Activated CD8-positive, alpha-beta T cell treated with anti-CD3 and anti-CD28 coated beads, Interleukin-2, amount 10 ng/mL, durations not matched to agents 7 days and 5 days (primary cell): ENCODE data around the gene RAB3IP. TPM values are rescaled to one million over a fixed set of nuclear protein-coding genes. Genes with fewer than 3 reads are reported as not detected.
A peak's percentile ranks its signal among the peaks of the same experiment; 100 is the strongest.

Experiments
- ATAC-seq: fragments of 150-1000 bp; cut with Tn5 transposase; one replicate; pipeline ENCODE4 v1.10.0; 2021; ENCODE audit warnings: moderate library complexity
- CTCF ChIA-PET: fragments of 350-600 bp; sonication (Branson Sonifier 250); formaldehyde crosslinking; loops from one replicate; lab custom pipeline; 2021; ENCODE audit warnings: antibody characterized with exemption; lab: Charles Lee
- POLR2A ChIA-PET: fragments of 350-600 bp; sonication (Branson Sonifier 250); formaldehyde crosslinking; loops from one replicate; lab custom pipeline; 2021; ENCODE audit warnings: antibody characterized with exemption; lab: Charles Lee
- DNase-seq: peaks from one replicate; pipeline ENCODE4 v3.0.0-alpha.2; 2020
- H3K27ac Mint-ChIP-seq: one replicate; pipeline ENCODE4 v1.8.0; 2021; ENCODE audit warnings: mild to moderate bottlenecking, mixed read lengths
- H3K27me3 Mint-ChIP-seq: one replicate; pipeline ENCODE4 v1.8.0; 2021; ENCODE audit warnings: low read depth, mixed read lengths
- H3K36me3 Mint-ChIP-seq: one replicate; pipeline ENCODE4 v1.8.0; 2021; ENCODE audit warnings: low read depth, mixed read lengths
- H3K4me1 Mint-ChIP-seq: one replicate; pipeline ENCODE4 v1.8.0; 2021; ENCODE audit warnings: low read depth, mixed read lengths
- H3K4me3 Mint-ChIP-seq: one replicate; pipeline ENCODE4 v1.8.0; 2021; ENCODE audit warnings: mild to moderate bottlenecking, mixed read lengths
- H3K9me3 Mint-ChIP-seq: one replicate; pipeline ENCODE4 v1.8.0; 2022; ENCODE audit warnings: mixed read lengths; ENCODE audit not compliant: insufficient read depth
- total RNA-seq, 2 experiments: library from RNA; stranded (reverse); gene quantifications; one replicate each; pipeline ENCODE4 v1.2.3, GENCODE V29; 2021

RAB3IP gene, protein sequence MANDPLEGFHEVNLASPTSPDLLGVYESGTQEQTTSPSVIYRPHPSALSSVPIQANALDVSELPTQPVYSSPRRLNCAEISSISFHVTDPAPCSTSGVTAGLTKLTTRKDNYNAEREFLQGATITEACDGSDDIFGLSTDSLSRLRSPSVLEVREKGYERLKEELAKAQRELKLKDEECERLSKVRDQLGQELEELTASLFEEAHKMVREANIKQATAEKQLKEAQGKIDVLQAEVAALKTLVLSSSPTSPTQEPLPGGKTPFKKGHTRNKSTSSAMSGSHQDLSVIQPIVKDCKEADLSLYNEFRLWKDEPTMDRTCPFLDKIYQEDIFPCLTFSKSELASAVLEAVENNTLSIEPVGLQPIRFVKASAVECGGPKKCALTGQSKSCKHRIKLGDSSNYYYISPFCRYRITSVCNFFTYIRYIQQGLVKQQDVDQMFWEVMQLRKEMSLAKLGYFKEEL
- total RNA-seq: 10 to 100 TPM; 26.2 to 27.7 TPM

DNA sequence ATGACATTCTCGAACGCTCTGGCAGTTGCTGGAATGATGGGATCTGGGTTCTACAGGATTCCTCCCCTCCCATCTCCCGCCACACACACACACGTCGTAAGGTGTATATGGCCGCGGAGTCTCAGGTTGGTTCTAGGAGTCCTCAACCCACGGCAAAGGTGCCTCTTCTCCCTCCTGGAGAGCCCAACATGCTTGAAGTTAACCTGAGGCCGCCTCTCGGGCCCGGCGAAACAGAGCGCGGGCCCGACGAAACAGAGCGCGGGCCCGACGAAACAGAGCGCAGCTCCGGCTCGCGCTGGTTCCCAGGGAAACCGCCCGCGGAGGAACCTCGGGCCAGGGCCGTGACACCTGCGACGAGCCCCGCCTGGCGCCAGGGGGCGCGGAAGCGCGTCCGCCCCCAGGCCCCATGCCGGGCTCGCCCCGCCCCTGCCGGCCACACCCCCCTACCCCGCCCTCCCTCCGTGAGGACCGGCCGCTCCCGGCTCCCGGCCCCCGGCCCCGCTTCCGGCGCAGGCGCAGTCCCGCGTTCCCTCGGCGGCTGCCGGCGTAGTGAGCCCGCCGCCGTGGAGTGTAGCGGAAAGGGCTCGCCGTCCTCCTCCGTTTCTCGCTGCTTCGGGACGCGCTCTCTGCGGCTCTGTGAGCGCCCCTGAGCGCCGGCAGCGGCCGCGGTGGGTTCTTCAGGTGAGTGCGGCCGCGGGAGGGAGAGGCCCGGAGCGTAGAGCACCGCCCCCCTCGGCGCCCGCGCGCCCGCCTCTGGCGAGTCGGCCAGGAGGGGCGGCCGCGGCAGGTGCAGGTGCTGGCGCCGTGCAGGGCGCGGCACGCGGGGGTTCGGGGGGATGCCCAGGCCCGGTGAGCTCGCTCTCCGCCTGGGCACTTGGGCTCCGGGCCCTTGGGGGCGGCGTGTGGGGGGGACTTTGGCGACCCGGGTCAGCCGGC lies at the start of gene RAB3IP:
Gene RAB3IP, plus strand, starts transcription at position 510 of the 936 bp plus-strand sequence. CDS start 16,549 bp downstream, outside the sequence.
- peak within 1 kb of the TSS; percentile 75 for H3K27ac Mint-ChIP-seq
- POLR2A ChIA-PET: interaction anchor here (0.7 to 1.1 kb wide), 2 partner anchors 46 to 505 kb away, joined by 3 read pairs; no protein-coding TSS in a partner anchor
- CTCF ChIA-PET: interaction anchor here (0.9 to 1.8 kb wide), 5 partner anchors 14 to 81 kb away, joined by 3 to 4 read pairs (median 3); no protein-coding TSS in a partner anchor

DNA sequence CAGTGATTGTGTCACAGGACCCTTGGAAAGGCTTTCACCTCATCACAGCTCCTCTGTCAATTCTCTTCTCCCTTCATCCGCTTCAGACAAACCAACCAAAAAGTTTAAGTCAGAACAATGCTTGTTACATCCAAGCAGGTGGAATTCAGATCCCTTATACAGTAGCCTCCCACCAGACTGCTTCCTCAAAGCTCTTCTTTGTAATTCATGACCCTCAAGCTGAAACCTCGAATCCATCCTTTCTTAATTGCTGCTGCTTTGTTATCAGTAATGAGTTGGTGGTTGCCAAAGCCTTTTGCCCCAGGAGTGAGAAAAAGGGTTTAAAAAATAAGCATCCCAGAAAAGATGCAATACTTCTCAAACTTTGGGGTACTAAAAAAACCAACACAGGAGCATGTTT lies 49.0 kb upstream of the RAB3IP start:
- peaks cover 12% of the 10 kb centered on the region for H3K27me3 Mint-ChIP-seq
- no peak overlapping the region for H3K4me3 Mint-ChIP-seq
- no peak overlapping the region for H3K27ac Mint-ChIP-seq
- H3K9me3 Mint-ChIP-seq: no peaks in the 10 kb centered on the region
- peaks cover 5% of the 10 kb centered on the region for H3K4me1 Mint-ChIP-seq
- ChIA-PET POLR2A (no interaction called here), CTCF (no interaction called here)
- ATAC-seq (no peak), DNase-seq (no peak)
- no peaks in the 10 kb centered on the region for H3K36me3 Mint-ChIP-seq

More for the DNA sequence above, at the start of gene RAB3IP:
- peaks cover 26% of the 10 kb centered on the region for H3K27me3 Mint-ChIP-seq
- ATAC-seq (peak; percentile 85), DNase-seq (peak; percentile 93)
- no peaks in the 10 kb centered on the region for H3K36me3 Mint-ChIP-seq
- peaks cover 17% of the 10 kb centered on the region for H3K4me1 Mint-ChIP-seq
- H3K4me3 Mint-ChIP-seq: peak within 1 kb of the TSS; percentile 83
- no peaks in the 10 kb centered on the region for H3K9me3 Mint-ChIP-seq

DNA sequence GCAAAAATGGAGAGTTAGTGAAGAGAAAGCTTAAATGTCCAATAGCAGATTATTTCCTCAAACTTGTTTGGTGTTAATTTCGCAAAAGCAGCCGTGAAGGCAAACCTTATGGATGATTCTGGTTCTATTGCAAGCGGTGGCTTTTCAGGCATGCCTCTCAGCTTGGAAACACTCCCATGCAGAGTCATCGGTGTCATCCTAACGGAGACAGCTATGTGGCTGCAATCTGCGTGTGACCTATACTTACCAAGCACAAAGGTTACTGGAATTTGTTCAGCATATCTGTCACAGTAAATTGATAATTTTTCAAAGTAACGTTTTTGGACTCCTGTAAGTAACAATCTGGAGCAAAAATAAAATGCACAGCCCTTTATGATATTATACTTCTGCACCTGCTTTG lies 44.5 kb upstream of the RAB3IP start:
- ChIA-PET POLR2A (no interaction called here), CTCF (no interaction called here)

DNA sequence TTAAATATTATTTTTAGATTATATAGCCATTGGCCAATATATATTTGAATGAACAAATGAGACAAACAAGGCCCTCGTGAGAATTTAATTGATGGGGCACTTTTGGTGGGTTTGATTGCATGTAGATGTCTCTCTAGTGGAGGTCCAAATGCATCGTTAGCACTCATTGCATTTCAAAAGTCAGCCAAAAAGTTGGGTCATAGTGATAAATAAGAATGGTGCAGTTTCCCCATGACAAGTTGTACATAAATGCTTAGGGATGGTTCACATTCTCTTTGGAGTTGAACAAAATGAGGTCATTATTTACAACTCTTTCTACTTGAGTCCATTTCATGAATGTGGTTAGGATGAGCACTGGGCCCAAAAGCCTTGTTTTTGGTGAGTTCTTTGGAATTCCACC lies 40.6 kb upstream of the RAB3IP start:
- no peak overlapping the region for H3K4me3 Mint-ChIP-seq
- no peak for ATAC-seq
- no peak overlapping the region for H3K27ac Mint-ChIP-seq
- H3K27me3 Mint-ChIP-seq: peaks cover 17% of the 10 kb centered on the region
- ChIA-PET POLR2A (no interaction called here), CTCF (no interaction called here)
- no peaks in the 10 kb centered on the region for H3K9me3 Mint-ChIP-seq
- no peak for DNase-seq
- H3K4me1 Mint-ChIP-seq: no peaks in the 10 kb centered on the region
- no peaks in the 10 kb centered on the region for H3K36me3 Mint-ChIP-seq

More for the DNA sequence above, 44.5 kb upstream of the RAB3IP start:
- H3K4me1 Mint-ChIP-seq: peaks cover 2% of the 10 kb centered on the region
- no peaks in the 10 kb centered on the region for H3K36me3 Mint-ChIP-seq
- DNase-seq (no peak), ATAC-seq (no peak)
- no peak overlapping the region for H3K4me3 Mint-ChIP-seq
- H3K27me3 Mint-ChIP-seq: peaks cover 13% of the 10 kb centered on the region
- no peaks in the 10 kb centered on the region for H3K9me3 Mint-ChIP-seq
- no peak overlapping the region for H3K27ac Mint-ChIP-seq

DNA sequence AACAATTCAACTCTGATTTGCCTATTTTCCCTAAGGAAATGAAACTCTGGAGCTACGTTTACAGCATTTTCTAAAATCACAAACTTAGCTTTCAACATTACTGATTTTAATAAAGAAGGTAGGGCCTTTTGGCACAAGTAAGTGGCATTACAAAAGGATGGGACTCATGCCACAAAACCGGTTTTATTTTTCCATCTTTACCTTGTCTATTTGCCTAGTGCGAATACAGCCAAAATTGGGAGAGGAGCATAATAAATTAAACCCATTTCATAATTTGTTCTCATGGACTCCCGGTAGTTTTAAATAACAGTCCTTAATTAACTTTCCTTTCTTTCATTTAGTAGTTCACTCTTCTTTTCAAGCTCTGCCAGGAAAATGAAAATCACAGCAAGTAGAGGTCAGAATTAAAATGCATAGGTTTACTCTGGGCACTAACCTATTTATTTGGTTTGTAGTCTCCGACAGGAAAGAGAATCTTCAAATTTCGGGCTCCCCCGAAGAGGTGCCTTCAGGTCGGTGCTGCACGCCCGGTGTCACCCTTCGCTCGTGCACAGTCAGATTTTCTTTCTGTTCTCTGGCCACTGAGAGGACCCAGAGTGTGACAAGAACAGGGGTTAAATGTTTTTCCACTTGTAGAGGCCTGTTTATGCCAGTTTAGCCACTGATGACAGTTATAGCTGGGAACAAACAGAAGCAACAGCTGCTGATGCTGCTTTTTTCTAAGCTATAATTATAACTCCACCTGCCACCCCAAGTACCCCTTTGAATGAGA lies 39.7 kb upstream of the RAB3IP start, which contains the start of gene BEST3:
Gene BEST3, minus strand, starts transcription at position 535 of the 772 bp plus-strand sequence. CDS start 1,505 bp downstream, outside the sequence.
- Mint-ChIP-seq H3K4me3 (no peak within 1 kb of the TSS), H3K27ac (no peak within 1 kb of the TSS), H3K36me3 (no peaks in the 10 kb centered on the region), H3K27me3 (peaks cover 17% of the 10 kb centered on the region), H3K9me3 (no peaks in the 10 kb centered on the region), H3K4me1 (no peaks in the 10 kb centered on the region)
- DNase-seq (no peak), ATAC-seq (no peak)
- ChIA-PET POLR2A (no interaction called here), CTCF (no interaction called here)

DNA sequence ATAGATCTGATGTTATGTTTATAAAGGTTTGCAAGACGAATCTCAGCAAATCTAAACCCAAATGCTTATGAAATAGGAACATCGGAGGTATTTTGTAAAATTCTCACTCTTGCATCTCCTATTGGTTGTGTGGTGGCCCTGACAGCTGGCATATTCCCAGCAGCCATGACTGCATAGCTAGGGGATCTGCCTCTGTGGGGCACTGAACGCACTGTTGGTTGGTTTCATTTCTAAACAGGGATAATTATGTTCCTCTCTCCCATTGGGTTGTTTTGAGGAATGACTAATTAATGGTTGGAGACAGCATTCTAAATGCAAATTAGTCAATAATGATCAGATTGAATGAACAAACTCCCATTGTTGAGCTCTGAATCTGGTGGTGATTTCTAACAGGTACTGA lies 36.8 kb upstream of the RAB3IP start:
- ChIA-PET POLR2A (no interaction called here), CTCF (no interaction called here)
- H3K9me3 Mint-ChIP-seq: no peaks in the 10 kb centered on the region
- peaks cover 13% of the 10 kb centered on the region for H3K27me3 Mint-ChIP-seq
- no peak overlapping the region for H3K4me3 Mint-ChIP-seq
- no peaks in the 10 kb centered on the region for H3K4me1 Mint-ChIP-seq
- H3K27ac Mint-ChIP-seq: no peak overlapping the region
- no peak for DNase-seq
- no peak for ATAC-seq
- H3K36me3 Mint-ChIP-seq: no peaks in the 10 kb centered on the region

DNA sequence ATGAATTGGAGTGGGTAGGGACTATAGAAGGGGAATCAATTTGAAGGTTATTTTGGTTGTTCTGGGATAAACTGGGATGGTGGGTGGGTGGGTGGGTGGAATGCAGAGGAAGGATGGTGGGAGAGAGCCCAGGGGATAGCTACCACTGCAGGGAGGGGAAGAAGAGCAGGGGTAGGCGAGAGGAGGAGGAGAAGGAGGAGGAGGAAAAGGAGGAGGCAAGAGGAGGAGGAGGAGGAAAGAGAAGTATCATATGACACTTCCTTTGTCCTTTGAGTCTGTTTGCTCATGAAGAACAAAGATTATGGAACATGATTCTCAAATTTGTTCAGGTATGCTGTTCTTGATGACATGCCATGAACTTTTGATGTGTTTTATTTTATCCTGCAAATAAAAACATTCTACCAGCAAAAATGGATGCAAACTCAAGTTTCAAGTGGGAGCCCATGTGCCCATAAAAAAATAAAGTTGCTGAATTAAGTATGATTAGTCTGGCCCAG lies 35.5 kb upstream of the RAB3IP start:
- Mint-ChIP-seq H3K27ac (no peak overlapping the region), H3K4me1 (no peaks in the 10 kb centered on the region), H3K27me3 (peaks cover 6% of the 10 kb centered on the region), H3K9me3 (no peaks in the 10 kb centered on the region), H3K4me3 (no peak overlapping the region), H3K36me3 (no peaks in the 10 kb centered on the region)
- DNase-seq (no peak), ATAC-seq (no peak)
- CTCF ChIA-PET: no interaction called here
- POLR2A ChIA-PET: no interaction called here

DNA sequence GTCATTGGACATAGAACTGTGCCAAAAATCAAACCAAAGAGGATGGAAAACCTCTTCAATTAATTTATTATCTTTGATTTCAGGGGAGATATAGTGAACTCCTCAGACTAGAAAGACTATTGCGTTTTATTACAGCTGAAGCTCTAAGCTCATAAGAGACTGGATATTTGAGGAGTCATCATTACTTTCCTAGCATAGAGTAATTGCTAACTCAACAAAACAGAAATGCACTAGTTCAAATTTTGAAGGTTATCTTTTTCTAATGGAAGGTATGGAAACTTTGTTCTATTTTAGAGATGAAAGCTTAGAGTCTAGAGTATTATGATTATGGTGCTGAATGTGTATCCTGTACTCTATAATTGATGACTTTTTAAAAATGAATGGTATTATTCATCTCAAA lies 34.3 kb upstream of the RAB3IP start:
- ChIA-PET CTCF (no interaction called here), POLR2A (no interaction called here)
- H3K4me3 Mint-ChIP-seq: no peak overlapping the region
- H3K36me3 Mint-ChIP-seq: no peaks in the 10 kb centered on the region
- ATAC-seq: no peak
- no peaks in the 10 kb centered on the region for H3K9me3 Mint-ChIP-seq
- H3K27ac Mint-ChIP-seq: no peak overlapping the region
- no peaks in the 10 kb centered on the region for H3K4me1 Mint-ChIP-seq
- DNase-seq: no peak
- H3K27me3 Mint-ChIP-seq: peaks cover 6% of the 10 kb centered on the region

DNA sequence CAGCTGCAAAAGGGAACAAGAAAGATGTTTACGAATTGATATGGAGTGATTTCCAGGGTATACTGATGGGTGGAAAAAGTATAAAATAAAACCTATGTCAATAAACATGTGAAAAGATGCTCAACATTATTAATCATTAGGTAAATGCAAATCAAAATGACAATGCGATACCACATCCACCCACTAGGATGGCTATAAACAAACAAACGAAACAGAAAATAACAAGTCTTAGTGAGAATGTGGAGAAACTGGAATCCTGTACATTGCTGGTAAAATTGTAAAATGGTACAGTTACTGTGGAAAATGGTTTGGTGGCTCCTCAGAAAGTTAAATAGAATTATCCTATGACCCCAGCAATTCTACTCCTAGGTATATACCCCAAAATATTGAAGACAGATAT lies 30.0 kb upstream of the RAB3IP start:
- no peak for DNase-seq
- no peak overlapping the region for H3K27ac Mint-ChIP-seq
- H3K4me1 Mint-ChIP-seq: no peaks in the 10 kb centered on the region
- no peak for ATAC-seq
- H3K9me3 Mint-ChIP-seq: no peaks in the 10 kb centered on the region
- H3K36me3 Mint-ChIP-seq: no peaks in the 10 kb centered on the region
- ChIA-PET POLR2A (no interaction called here), CTCF (no interaction called here)
- H3K27me3 Mint-ChIP-seq: peaks cover 5% of the 10 kb centered on the region
- H3K4me3 Mint-ChIP-seq: no peak overlapping the region

DNA sequence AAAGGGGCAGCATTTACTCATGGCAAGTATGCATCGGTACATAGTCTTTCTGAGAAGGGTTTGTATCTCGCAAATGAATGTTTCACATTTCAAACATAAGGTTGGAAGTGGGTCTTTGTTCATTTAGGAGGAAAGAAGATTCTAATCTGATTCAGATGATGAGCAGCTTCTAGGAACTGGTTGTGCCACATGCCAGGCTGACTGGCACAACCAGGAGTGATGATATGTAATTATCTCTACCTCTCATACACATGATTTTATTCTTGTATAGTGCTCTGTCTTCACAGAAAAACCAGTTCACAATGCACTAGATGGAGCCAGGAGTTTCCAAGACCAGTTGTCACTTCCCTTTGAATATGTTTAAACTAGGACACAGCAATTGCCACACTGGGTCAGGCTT lies 25.8 kb upstream of the RAB3IP start:
- ChIA-PET POLR2A (no interaction called here), CTCF (no interaction called here)
- Mint-ChIP-seq H3K27me3 (peaks cover 6% of the 10 kb centered on the region), H3K4me3 (no peak overlapping the region), H3K36me3 (no peaks in the 10 kb centered on the region), H3K27ac (no peak overlapping the region), H3K9me3 (no peaks in the 10 kb centered on the region), H3K4me1 (no peaks in the 10 kb centered on the region)
- ATAC-seq (no peak), DNase-seq (no peak)

DNA sequence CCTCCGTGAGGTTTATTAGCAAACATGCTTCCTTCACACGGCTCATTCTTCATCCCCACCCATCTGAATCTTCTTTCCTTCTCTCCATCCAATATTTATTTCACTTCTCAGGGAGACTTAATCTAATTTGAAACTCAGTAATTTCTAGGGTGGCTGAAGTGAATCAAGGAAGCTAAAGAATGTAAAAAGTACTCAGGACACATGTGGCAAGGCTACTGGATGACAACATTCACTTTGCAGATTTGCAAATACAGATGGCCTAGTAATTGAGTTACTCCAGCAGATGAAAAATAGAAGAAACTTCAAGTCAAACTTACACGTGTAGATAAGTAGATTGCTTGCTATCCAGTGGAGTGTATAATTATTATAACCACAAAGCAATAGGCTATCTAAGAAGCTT lies 24.1 kb upstream of the RAB3IP start:
- no peaks in the 10 kb centered on the region for H3K36me3 Mint-ChIP-seq
- POLR2A ChIA-PET: no interaction called here
- no peak for ATAC-seq
- peaks cover 9% of the 10 kb centered on the region for H3K27me3 Mint-ChIP-seq
- H3K27ac Mint-ChIP-seq: no peak overlapping the region
- H3K4me3 Mint-ChIP-seq: no peak overlapping the region
- DNase-seq: no peak
- H3K9me3 Mint-ChIP-seq: no peaks in the 10 kb centered on the region
- H3K4me1 Mint-ChIP-seq: no peaks in the 10 kb centered on the region
- CTCF ChIA-PET: no interaction called here
